ENCODE data around the gene DAB2. TPM values are rescaled to one million over a fixed set of nuclear protein-coding genes. Genes with fewer than 3 reads are reported as not detected.
A peak's percentile ranks its signal among the peaks of the same experiment; 100 is the strongest.

The DAB2 gene
- total and polyA plus RNA-seq, 4 donors = 10.0 to 25.6 (median 16.1) TPM

- Histone ChIP-seq H3K4me3 (ENCODE audit: low read depth in 1 of 3, low read length in 3 of 3) (no peak overlapping the region), H3K27ac (ENCODE audit: low read depth in 1 of 2, low read length in 2 of 2) (peak overlapping the region in 1 of 2 donors; percentile 26), H3K4me1 (ENCODE audit: control insufficient read depth in 4 of 4, insufficient read depth in 4 of 4, low read length in 3 of 4) (peaks cover 2 to 10% (median 5%) of the 10 kb centered on the region in 4 donors), H3K9ac (ENCODE audit: low read depth in 1 of 2, low read length in 2 of 2) (no peak overlapping the region), H3K27me3 (ENCODE audit: control insufficient read depth in 4 of 4, insufficient read depth in 4 of 4, low read length in 3 of 4) (peaks cover 0 to 8% (median under 1%) of the 10 kb centered on the region in 4 donors), H3K36me3 (ENCODE audit: control insufficient read depth in 4 of 4, insufficient read depth in 3 of 4, low read depth in 1 of 4, low read length in 3 of 4) (no peaks in the 10 kb centered on the region), H3K9me3 (ENCODE audit: control insufficient read depth in 4 of 4, low read length in 3 of 4) (no peaks in the 10 kb centered on the region)
- TF ChIP-seq HNF4G (IDR thresholded peaks at IDR 0.05) (no peak), YY1 (IDR thresholded peaks at IDR 0.05) (no peak), HNF4A (conservative IDR thresholded peaks at IDR 0.05) (no peak), RAD21 (IDR thresholded peaks at IDR 0.05) (no peak), NR2F2 (IDR thresholded peaks at IDR 0.05) (no peak), TAF1 (conservative IDR thresholded peaks at IDR 0.05) (no peak), FOXA2 (IDR thresholded peaks at IDR 0.05) (no peak), SP1 (IDR thresholded peaks at IDR 0.05) (no peak), JUND (IDR thresholded peaks at IDR 0.05) (no peak), RXRA (IDR thresholded peaks at IDR 0.05) (no peak), ZBTB33 (IDR thresholded peaks at IDR 0.05) (no peak), GABPA (IDR thresholded peaks at IDR 0.05 in 1 of 2, conservative IDR thresholded peaks at IDR 0.05 in 1 of 2) (no peak), EGR1 (IDR thresholded peaks at IDR 0.05; ENCODE audit: low read depth in 2 of 2) (no peak), MAX (IDR thresholded peaks at IDR 0.05) (no peak), FOXA1 (IDR thresholded peaks at IDR 0.05) (no peak)
- TF ChIP-seq, protein P1, sequence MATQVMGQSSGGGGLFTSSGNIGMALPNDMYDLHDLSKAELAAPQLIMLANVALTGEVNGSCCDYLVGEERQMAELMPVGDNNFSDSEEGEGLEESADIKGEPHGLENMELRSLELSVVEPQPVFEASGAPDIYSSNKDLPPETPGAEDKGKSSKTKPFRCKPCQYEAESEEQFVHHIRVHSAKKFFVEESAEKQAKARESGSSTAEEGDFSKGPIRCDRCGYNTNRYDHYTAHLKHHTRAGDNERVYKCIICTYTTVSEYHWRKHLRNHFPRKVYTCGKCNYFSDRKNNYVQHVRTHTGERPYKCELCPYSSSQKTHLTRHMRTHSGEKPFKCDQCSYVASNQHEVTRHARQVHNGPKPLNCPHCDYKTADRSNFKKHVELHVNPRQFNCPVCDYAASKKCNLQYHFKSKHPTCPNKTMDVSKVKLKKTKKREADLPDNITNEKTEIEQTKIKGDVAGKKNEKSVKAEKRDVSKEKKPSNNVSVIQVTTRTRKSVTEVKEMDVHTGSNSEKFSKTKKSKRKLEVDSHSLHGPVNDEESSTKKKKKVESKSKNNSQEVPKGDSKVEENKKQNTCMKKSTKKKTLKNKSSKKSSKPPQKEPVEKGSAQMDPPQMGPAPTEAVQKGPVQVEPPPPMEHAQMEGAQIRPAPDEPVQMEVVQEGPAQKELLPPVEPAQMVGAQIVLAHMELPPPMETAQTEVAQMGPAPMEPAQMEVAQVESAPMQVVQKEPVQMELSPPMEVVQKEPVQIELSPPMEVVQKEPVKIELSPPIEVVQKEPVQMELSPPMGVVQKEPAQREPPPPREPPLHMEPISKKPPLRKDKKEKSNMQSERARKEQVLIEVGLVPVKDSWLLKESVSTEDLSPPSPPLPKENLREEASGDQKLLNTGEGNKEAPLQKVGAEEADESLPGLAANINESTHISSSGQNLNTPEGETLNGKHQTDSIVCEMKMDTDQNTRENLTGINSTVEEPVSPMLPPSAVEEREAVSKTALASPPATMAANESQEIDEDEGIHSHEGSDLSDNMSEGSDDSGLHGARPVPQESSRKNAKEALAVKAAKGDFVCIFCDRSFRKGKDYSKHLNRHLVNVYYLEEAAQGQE (IDR thresholded peaks at IDR 0.05) = no peak
- TF ChIP-seq, protein P2, sequence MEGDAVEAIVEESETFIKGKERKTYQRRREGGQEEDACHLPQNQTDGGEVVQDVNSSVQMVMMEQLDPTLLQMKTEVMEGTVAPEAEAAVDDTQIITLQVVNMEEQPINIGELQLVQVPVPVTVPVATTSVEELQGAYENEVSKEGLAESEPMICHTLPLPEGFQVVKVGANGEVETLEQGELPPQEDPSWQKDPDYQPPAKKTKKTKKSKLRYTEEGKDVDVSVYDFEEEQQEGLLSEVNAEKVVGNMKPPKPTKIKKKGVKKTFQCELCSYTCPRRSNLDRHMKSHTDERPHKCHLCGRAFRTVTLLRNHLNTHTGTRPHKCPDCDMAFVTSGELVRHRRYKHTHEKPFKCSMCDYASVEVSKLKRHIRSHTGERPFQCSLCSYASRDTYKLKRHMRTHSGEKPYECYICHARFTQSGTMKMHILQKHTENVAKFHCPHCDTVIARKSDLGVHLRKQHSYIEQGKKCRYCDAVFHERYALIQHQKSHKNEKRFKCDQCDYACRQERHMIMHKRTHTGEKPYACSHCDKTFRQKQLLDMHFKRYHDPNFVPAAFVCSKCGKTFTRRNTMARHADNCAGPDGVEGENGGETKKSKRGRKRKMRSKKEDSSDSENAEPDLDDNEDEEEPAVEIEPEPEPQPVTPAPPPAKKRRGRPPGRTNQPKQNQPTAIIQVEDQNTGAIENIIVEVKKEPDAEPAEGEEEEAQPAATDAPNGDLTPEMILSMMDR (IDR thresholded peaks at IDR 0.05; ENCODE audit: low read depth, low read length, missing input control) = no peak
- TF ChIP-seq, protein P3, sequence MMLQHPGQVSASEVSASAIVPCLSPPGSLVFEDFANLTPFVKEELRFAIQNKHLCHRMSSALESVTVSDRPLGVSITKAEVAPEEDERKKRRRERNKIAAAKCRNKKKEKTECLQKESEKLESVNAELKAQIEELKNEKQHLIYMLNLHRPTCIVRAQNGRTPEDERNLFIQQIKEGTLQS (IDR thresholded peaks at IDR 0.05) = no peak
- DNase-seq (ENCODE audit: low spot score) = no peak
- WGBS = 47% methylated on average over 7 of the region's 7 CpGs
Observed at GRCh38 chr5:39426051-39426745, 1.4 kb upstream of the DAB2 start.

Data from liver (tissue), 9 donors.